GM19452 (cell line): ENCODE results near the gene MYO16.
"Not testable (repeated sequence)": the region's sequence is repeated elsewhere in the genome, so short reads cannot be mapped to it uniquely, and the experiment has no call there.

Source experiments
- ATAC-seq: cut with Tn5 transposase; IDR thresholded peaks from one replicate; pipeline ENCODE4 v1.9.1; 2021; ENCODE audit not compliant: unreplicated experiment

Gene MYO16

DNA sequence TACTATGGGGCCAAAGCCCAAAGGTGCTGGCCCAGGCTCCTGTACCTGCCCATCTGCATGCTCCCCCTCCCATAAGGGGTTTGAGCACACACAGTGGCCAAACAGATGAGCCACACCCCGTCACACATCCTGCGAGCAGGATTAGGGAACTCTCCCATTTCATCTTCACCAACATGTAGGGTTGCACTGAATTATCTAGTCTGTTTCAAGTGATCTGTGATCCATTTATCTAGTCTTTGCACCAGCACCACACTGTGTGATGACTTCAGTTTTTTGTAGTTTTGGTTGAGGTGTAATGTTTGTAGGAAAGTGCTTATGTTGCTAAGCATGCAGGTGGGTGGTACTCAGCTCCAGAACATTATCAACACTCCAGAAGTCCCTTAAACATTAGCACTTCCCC, 249.3 kb downstream of the MYO16 start:
- no peak for ATAC-seq

DNA sequence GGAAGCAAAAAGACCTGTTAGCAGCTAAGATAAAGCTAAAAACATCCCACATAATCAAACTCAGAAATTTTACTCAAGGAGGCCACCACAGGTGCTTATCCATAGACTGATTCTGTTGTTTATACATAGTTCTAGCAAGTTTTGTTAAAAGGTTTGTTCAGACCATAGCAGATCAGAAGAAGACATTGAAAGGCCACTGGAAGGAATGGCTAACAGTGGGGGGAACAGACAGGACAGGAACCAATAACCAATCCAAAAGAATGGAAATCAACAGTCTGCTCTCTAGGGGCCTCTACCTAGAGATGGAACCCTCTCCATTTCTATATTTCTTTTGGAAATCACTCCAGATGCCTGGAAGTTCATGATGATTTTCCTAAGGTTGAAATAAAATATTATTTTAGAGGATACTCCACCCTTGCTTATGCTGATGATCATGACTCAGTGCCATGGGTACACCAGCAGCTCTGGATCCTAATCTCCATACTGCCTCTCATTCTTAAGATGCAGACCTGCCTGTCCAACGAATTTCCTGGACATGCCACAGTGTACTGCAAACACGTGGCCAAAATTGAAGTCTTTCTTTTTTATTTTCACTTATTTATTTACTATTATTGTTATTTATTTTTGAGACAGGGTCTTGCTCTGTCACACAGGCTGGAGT, 260.0 kb downstream of the MYO16 start:
- ATAC-seq, result no peak

DNA sequence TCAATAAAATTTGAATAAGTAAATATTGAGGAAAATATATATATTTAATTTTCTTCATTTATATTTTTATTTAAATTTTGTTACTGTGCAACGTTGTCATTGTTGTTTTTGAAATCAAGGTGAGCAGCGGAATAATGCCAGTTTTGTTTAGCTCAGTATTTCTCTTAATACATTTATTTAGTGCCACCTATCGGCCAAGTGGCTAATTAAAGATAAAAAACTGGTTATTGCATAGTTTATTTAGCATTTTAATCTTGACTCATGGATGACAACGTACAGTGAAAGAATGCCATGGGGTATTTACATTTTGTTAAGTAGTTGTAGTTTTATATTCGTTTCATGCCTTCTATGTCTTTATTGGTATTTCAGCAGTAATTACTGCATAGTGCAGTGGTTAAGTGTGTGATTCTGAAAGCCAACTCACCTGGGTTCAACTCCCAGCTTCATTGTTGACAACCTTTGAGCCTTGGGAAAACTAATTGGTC, 265.9 kb downstream of the MYO16 start:
- ATAC-seq, result no peak

DNA sequence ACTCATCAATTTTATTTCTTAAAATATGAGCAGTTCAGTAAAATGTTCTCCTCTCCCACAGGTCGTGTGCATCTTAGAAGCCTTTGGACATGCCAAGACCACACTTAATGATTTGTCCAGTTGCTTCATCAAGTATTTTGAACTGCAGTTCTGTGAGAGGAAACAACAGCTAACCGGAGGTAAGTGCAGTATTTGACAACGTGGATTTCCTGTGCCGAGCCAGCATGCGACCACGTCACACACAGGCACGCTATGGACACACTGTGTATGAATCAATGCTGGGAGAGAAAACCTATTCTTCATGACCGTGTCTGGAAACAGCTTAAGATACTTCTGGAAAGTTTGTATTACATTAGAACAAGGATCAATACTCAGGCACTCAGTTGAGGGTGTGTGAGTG, 268.5 kb downstream of the MYO16 start:
- no peak for ATAC-seq

DNA sequence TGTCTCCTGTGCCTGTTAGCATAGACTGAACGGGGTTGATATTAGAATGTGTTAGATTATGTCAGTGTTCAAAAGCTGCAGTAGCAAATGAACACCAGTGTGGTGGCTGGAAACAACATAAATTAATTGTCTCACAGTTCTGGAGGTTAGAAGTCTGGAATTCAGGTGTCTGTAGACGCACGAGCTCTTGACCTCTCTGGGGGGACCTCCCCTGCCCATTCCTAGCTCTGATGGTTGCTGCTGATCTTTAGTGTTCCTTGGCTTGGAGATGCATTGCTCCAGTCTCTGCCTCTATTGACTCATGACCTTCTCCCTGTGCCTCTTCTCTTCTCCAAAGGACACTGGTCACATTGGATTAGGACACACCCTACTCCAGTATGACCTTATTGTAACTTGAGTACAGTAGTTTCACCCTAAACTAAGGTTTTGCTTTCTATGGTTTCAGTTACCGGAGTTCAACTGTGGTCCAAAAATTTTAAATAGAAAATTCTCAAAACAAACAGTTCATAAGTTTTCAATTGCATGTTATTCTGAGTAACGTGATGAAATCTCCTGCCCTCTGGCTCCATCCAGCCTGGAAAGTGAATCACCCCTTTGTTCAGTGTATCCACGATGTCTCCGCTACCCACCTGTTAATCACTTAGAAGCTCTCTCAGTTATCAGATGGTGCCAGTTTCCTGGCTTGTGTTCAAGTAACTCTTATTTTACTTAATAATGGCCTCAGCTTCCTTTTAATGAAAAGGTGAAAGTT, 273.2 kb downstream of the MYO16 start:
- ATAC-seq, result no peak

DNA sequence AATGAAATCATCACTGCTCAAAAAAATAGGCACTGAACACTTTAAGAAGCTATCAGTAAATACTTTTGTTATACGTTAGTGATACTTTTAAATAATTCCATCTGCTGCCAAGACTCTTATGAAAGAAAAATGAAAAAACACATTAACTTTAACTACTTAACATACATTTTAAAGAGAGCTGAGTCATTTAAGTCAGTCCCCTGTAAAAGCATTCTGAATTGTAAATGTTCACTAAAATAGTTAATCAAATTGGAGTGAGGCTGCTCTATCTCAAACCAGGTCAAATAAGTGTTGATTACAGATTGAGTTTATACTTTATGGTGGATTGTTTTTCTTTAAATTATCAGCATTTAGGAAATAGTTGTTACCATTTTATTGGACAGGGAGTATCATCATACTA, 274.2 kb downstream of the MYO16 start:
- ATAC-seq, result no peak

DNA sequence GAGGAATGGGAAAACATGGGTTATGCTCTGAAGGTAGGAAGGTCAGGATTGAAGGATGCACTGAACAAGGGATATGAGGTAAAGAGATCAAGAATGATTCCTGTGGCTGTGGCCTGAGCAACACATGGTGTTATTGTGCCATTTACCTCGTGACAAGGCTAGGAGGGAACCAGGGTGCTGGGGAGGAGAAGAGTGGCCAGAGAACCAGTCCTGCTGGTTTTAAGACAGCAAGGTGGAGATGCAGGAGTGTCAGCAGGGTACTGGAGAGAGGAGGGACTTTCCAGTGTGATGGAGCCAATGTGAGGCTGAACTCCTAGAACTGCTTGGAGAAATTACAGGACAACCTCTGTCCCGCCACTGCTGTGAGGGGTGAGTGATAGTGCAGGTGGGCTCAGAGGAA, 282.4 kb downstream of the MYO16 start:
- no peak for ATAC-seq

DNA sequence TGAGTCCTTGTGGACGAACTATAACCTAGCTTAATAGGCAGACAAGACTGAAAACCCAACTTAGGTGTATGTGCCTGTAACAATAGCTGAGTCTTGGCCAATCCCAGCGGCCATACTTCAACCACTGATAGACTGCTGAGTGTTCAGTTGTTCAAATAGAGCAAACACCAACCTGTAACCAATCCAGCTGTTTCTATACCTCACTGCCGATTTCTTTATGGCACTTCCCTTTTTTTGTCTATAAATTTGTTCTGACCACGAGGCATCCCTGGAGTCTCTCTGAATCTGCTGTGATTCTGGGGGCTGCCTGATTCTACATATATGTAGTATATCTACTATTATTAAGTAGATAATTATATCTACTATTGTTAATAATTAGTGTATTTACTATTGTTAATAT, 284.3 kb downstream of the MYO16 start:
- not testable (repeated sequence) for ATAC-seq

DNA sequence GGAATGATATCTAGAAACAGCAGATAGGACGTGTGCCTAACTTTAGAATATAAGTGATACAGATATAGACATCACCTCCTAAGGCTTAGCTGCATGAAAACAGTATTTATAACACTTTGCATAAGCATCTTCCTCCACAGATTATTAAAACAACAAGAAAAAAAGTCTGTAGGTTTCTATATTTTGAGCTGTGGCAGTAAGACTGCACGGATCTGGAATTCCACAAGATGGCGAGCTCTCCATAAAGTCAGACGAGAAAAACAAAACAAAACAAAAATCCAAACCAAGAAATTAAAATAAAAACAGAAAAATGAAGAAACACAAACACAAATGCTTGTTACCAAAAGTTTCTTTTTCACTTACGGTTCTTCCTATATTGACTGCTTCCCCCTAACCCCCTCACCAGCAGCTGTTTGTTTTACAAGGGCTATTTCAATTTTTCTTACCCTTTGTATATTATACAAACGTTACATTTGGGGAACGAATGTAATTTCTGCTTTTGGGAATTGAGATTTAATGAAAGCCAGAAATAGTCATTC, 285.8 kb downstream of the MYO16 start:
- peak; percentile 26 for ATAC-seq

DNA sequence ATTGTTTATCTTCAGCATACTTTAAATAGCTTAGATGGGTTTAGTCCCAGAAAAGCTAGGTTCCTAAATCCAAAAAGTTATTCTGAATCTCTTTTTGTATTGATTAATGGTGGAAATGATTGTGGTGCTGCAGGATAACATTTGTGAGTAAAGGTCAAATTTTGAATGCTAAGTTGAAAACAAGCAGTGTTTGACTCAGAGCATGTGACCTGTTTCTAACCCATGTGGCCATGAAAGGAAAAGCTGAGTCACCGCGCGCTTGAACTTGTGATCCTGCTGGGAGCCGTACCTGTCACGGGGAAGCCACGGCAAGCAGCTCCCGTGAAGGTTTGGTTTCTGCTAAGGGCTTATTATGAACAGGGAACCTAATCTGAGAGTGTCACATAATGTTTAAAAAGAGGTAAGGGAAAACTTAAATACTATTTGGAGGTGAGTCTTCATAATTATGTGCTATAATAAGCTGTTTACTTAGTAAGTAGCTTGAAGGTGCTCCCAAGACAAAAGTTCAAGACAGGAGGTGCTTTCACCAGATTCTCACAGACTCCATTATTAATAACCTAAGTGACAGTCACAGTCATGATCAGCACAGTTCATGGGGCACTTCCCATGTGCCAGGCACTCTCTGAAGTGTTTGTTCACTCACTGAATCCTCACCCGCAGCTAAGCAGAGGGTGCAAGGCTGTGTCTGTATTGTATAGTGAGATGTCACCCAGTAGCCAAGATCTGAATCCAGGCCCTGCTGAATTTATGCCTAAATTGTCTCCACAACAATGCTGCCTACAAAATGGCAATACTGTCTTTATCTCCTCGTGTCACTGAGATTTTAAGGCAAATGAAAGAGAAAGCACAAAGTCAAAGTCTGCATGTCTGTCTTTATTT, 286.5 kb downstream of the MYO16 start:
- peak; percentile 93 for ATAC-seq

DNA sequence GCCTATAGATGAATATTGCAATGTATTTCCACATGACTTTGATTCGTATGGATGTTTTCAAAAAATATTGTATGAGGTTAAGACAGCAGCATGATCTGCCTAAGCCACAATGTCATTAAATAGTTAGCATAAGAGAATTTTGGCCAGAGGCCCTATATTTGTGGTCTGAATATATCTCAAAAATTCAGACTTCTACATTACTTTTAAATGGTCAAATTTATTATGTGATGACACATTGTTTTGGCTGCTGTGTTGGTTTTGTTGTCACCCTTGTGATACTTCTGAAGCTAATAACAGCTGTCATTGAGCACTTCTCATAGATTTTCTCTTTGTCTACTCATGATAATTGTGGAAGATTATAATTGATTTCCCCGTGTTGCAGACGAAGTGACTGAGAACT, 288.2 kb downstream of the MYO16 start:
- no peak for ATAC-seq

DNA sequence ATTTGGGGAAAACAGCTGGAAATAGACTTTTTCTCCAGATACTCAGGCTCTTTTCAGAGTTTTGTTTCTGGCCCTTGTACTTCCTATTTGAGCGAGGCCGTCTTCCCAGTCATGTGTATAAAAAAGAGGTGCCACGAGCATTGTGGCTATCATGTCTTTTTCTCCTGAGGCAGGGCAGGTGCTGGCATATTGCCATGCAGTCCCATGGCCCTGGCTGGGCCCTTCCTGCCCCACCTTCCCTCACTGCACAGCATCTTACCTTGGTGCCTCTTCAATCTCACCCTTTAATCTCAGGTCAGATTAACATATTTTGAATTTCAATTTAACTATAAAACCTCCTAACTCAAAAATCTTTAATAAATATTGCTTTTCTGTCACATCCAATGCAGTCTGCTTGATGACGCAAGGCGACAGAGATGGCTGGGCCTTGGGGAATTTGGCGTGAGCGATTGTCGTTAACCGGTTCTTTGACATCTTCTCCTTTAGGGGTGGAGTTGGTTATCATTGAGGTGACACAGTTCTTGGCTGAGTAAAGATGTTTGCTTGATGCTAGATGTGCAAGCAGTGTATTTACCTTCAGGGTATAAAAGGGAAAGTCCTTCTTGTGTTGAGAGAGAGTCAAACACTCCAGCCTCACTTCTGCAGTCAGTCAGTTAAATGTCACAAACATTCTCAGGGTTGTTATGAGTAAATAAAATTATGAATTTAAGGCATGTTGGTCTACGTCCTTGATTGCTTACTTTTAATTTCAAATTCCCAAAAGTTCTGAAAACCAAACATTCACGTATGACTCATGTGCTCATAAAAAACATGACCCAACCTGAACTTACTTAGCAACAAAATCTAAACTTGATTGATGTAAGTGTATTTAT, 289.9 kb downstream of the MYO16 start:
- no peak for ATAC-seq

DNA sequence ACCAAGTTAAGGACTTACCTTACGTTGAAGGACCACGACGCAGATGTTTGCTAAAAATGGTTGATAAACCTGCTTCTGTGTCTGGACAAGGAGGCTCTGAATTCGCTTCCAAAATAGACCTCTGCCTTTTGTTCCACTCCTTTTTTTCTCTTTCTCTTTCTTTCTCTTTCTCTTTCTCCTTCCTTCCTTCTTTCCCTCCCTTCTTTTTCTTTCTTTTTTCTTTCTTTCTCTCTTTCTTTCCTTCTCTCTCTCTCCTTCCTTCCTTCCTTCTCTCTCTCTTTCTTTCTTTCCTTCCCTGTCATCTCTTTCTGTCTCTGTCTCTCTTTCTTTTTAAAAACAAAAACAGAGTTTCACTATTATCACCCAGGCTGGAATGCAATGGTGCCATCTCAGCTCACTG, 290.7 kb downstream of the MYO16 start:
- ATAC-seq, result no peak

DNA sequence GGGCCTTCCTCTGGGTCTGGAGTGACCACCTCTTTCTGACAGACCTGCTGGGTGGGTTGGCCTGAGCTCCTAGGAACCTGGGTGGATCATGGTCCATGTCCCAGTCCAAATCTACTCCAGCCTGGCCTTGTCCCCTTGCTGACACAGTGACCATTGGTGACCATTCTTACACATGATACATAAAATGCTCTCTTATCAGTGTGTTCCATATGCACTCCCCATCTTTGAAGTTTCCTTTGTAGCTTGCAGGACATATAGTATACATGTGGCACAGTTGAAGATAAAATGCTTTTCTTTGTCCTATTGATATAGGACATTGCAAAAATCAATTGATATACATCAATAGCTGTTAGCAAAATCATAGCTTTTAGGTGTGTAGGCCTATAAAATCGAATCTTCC, 291.8 kb downstream of the MYO16 start:
- no peak for ATAC-seq

DNA sequence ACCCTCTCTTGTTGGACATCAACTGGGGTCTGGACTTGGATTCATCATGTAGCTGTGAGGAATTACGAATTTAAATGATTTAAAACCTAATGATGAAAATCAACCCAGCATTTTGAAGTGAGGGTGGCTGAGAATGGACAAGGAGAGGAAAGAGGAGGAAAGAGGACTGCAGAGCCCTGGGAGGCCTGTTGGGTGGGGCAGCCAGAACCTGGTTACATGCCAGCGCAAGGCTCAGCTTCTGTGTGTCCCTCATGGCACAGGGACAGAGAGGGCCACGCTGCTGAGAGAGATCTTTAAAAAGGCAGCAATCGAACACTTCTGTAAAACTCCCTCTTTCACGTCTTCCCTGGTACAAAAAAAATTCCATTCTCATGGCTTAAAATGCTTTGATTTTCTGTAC, 292.7 kb downstream of the MYO16 start:
- no peak for ATAC-seq

DNA sequence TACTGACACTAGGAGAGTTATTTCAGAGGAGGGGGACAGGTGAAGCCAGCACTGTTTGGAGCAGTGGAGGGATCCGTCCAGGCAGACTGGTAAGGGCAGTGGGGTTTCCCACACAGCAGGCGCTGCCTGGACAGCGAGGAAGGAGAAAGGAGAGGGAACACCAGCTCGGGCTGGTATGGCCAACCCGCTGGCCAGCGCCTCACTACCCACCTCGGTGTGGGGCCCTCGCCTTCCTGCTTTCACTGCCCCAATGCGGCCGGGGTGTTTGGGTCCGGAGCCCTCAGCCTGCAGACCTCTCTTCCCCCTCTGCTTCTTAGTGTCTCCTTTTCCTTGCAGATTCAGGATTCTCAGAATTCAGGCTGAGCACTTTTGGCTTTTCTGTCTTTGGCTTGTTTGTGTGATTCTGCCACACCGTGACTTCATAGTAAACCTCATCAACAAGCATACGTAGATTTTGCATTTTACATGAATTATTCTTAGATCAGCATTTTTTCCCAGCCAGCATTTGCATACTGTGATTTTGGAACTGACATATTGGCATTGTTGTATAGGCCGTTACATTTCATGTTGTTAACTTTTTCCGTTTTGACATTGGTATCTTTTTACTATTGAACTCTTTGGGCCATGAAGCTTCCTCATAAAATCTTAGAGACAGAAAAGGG, 294.1 kb downstream of the MYO16 start:
- no peak for ATAC-seq

DNA sequence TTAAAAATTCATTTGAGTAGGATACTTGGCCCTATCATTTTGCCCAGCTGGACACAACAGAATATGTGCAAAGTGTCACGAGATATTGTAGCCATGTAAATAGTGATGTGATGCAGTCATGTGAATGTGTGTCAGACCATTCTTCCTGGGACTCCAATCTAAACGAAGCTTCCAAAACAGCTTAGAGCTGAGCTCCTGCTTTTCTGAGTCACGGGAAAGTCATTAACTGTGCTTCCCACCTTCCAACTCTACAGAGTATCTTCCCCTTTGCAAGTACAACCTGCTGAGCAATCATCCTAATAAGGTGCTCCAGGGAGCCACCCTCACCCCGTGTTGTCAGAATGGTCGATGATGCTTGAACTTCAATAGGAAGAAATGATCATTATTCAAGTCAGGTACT, 294.7 kb downstream of the MYO16 start:
- no peak for ATAC-seq

DNA sequence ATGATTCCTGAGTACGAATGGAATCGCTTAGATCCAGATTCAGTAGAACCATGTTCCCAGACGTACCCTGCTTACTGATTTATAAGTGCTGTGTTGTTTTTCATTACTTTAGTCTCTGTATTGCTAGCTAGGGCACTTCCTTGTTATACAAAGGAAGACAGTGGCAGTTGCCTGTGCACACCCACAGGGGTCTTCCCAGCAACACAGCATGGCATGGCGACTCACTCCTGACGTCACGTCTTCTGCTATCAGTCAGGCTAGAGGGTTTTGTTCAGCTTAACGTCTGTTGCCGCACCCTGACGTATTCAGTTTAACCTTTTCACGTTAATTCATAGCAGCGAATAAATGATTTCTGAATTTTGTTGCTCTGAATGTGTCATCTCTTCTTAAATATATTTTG, 295.1 kb downstream of the MYO16 start:
- ATAC-seq, result no peak

DNA sequence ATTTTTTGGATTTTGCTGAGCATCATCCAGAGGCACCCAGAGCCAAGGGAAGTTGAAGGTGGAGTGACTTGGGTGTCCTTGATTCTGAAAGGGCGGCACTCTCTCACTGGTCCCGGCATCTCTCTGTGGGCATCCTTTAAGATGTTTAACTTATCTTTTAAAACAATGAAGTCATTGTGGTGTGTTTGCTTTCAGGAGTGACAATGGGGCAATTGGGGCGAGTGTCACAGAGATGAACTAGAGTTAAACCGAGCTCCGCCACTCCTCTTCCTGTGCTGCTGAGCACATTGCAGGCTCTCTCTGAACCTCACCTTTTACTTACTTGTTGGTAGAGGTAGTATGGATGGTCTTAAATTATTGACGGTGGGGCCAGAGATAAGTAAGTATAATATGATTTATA, 295.7 kb downstream of the MYO16 start:
- no peak for ATAC-seq

DNA sequence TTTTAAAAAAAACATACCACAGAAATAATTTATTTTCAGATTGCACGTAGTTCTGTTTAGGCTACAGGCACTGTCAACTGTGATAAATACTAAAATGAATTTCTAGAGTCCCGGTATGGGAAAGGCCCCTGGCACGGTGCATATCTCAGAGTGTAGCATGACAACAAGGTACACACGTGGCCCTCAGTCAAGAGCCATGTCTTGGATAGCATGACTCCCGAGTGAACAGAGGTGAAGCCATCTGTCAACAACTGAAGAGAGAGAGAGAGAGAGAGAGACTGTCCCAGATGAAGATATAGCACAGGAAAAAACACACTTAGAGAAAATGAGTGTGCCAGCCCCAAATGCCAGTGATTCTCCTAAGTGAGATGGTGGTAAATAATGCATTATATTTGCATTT, 297.5 kb downstream of the MYO16 start:
- ATAC-seq, result no peak
